HG03565 (cell line): ENCODE data around the gene ALG12.

ENCODE experiments used
- ATAC-seq: cut with Tn5 transposase; IDR thresholded peaks from one replicate; pipeline ENCODE4 v1.9.1; 2021; ENCODE audit warnings: mild to moderate bottlenecking, moderate library complexity; ENCODE audit not compliant: unreplicated experiment

Gene ALG12

DNA sequence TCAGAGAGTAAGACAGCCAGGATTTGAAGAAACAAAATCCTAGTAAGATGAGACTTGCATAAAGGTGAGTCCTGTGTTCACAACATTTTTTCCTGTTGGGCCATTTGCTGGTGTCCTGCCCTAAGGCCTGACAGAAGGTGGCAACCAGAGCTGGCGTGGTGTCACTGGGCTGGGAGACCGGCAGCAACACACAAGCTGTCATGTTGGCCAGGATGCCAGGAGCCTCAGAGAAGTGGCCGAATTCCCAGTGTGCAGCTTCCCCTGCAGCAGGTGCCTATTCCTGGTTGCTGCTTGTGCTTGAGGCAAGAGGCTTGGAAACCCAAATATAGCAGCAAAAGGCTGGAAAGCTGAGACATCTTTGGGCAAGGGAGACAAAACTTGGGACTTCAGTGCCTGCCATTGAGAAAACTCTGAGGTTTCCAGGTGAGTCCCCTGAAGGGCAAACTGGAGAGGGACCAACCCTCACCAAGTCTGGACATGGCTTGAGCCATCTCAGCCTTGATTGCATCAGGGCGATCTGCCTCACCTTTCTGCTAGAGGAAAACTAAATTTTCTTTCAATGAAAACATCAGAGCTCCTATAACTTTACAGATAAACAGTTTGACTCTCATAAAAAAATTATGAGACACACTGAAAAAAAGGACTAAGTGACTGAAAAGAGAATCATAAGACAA, 25.9 kb downstream of the ALG12 start:
- no peak for ATAC-seq

DNA sequence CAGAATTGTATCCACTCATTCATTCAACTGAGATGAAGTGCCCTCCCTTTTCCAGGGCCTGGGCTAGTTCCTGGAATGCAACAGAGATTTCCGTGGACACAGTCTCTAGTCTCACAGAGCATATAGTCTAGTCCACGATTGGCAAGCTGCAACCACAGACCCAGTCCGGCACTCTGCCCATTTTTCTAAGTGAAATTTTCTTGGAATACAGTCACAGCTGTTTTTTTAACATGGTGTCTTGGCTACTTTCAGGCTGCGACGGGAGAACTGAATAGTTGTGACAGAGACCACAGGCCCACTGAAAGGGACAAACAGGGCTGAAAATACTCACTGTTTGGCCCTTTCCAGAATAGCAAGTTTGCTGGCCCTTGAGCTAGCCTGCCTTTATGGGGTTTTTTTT, 29.2 kb downstream of the ALG12 start:
- no peak for ATAC-seq

DNA sequence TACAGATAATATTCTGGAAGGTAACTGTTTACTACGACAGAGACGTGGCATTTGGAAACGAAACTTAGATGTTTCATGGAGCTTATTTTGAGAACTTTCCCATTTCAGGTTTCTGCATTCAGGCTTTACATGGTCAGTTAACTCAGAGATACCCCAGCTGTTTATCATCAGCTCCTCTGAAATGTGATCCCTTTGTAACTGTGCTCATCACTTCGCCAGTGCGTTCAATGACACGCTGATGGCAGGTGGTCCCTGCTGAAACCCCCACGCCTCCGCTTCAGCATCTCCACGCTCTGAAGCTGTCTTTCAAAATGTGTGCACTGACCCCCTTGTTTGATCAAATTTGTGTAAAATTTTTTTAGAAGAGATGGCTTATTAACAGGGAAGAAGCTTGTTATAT, 30.5 kb downstream of the ALG12 start:
- no peak for ATAC-seq

DNA sequence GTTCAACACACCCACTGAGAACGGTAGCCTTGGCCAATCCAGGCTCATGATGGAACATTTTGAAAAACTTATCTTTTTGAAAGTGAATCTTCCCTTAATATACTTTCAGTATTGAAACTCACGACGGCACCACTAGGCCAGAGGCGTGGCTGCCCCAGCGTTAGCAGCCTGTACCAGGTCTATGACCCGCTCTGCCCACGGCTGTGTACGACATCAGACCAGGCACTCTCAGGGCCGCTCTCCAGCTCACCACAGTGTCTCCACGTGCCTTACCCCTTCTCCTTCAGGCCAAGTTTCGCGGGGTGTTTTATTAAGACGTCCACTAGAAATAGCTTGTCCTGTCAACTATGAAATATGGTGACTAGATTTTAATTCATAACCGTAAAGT, 31.2 kb downstream of the ALG12 start:
- no peak for ATAC-seq

DNA sequence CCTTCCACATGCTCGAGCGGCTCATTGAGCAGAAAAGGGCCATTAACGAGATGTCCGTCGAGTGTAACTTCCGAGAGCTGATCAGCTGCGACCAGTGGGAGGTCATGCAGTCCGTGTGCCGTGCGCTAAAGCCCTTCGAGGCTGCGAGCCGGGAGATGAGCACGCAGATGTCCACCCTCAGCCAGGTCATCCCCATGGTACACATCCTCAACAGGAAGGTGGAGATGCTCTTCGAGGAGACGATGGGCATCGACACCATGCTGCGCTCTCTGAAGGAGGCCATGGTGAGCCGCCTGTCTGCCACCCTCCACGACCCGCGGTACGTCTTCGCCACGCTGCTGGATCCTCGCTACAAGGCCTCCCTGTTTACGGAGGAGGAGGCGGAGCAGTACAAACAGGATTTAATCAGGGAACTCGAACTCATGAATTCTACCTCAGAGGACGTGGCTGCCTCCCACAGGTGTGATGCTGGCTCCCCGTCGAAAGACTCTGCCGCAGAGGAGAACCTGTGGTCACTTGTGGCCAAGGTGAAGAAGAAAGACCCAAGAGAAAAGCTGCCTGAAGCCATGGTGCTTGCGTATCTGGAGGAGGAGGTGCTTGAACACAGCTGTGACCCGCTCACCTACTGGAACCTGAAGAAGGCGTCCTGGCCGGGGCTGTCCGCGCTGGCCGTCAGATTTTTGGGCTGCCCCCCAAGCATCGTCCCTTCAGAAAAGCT, 31.7 kb downstream of the ALG12 start:
- no peak for ATAC-seq

DNA sequence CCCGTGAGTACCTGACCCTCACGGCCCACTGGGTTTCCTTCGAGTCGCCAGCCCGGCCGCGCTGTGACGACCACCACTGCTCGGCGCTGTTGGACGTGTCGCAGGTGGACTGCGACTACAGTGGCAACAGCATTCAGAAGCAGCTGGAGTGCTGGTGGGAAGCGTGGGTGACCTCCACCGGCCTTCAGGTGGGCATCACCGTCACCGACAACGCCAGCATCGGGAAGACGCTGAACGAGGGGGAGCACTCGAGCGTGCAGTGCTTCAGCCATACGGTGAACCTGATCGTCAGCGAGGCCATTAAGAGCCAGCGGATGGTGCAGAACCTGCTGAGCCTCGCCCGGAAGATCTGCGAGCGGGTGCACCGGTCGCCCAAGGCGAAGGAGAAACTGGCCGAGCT, 32.4 kb downstream of the ALG12 start:
- no peak for ATAC-seq

DNA sequence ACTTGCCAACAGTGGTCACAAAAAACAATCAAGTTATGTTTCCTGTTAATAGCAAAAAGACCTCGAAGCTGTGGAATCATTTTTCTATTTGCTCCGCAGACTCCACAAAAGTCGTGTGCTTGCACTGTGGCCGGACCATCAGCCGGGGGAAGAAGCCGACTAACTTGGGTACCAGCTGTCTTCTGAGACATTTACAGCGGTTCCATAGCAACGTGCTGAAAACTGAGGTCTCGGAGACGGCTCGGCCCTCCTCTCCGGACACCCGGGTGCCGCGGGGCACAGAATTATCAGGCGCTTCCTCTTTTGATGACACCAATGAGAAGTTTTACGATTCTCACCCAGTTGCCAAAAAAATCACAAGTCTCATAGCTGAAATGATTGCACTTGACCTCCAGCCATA, 33.0 kb downstream of the ALG12 start:
- ATAC-seq: no peak

DNA sequence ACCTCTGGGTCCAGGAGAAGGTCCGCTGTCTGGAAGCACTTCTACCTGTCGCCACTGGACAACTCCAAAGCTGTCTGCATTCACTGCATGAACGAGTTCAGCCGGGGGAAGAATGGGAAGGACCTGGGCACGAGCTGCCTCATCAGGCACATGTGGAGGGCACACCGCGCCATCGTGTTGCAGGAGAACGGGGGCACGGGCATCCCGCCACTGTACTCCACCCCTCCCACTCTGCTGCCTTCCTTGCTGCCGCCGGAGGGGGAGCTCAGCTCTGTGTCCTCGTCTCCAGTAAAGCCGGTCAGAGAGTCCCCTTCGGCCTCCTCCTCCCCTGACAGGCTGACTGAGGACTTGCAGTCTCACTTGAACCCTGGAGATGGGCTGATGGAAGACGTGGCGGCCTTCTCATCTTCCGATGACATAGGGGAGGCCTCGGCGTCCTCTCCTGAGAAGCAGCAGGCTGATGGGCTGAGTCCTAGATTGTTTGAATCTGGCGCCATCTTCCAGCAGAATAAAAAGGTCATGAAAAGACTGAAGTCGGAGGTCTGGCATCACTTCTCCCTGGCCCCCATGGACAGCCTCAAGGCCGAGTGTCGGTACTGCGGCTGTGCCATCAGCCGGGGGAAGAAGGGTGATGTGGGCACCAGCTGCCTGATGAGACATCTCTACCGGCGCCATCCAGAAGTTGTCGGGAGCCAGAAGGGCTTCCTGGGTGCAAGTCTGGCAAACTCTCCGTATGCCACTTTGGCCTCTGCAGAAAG, 33.6 kb downstream of the ALG12 start:
- ATAC-seq: no peak

DNA sequence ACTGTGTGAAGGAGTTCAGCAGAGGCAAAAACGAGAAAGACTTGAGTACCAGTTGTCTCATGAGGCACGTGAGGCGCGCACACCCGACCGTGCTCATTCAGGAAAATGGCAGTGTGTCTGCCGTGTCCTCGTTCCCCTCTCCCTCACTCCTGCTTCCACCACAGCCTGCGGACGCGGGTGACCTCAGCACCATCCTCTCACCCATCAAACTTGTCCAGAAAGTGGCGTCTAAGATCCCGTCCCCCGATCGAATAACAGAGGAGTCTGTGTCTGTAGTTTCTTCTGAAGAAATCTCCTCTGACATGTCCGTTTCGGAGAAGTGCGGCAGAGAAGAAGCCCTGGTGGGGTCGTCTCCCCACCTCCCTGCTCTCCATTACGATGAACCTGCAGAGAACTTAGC, 34.2 kb downstream of the ALG12 start:
- no peak for ATAC-seq

DNA sequence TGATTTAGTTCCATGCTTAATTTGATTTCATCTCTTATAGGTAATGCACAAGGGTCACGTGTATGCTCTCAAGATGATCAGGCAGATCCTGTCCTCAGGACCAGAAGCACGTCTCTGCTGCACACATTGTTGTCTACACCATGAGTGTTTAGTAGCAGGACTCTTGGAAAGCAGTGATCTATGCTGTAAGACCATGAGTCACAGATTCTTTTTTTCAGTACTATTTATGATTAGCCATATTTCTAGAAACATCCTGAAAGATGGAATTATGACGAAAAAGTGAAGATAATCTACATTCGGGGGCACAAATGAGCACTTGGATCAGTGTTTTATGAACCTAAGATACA, 35.0 kb downstream of the ALG12 start:
- ATAC-seq: no peak

DNA sequence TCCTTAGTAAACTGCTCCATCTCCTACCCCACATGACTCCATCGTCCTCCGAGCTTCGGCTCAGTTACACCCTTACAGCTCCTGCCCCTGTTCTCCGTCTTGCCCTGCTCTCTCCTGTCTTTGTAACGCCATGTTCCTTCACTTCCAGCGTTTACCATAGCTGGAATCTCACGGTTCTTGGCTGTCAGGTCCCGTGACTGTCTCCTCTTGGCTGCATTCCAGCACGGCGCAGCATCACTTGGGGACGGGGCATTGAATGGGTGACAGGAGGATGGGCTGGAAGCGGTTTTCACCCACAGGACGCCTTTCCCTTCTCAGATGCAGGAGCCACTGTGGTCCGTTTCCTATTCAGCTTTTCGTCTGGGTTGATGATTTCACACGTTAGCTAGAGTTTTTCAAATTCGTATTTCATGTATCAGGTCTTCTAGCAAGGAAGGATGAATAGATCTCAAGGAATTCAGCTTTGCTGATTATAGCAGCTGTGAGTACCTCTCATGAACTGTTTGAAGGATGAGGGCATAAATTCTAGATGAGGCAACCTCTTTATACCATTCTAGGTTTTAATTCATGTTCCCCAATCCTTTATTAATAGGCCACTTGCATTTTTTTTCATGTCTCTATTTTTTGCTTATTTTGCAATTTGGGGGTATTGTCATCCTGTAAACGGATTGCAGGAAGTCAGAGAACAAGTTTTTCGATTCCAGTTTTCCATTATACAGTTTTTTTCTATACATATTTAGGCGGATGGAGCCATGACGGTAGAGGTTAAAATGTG, 35.5 kb downstream of the ALG12 start:
- no peak for ATAC-seq

DNA sequence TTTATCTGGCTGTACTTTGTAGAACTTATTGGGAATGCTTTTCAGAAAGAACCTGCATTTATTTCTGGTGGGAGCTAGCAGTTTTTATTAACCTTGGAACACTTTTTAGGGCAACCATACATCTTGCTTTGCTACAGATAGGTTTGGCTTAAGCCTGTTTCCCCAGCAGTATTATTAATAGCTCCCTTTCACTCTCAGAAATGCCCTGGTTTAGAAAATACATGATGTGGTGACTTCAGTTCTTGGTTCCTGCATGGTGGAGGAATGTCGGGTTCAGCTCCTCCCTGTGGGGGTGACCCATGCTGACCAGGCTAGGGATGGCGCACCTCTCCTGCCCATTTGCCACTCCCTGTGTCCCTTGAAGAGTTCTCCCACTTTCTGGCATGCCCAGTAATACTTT, 36.4 kb downstream of the ALG12 start:
- no peak for ATAC-seq

DNA sequence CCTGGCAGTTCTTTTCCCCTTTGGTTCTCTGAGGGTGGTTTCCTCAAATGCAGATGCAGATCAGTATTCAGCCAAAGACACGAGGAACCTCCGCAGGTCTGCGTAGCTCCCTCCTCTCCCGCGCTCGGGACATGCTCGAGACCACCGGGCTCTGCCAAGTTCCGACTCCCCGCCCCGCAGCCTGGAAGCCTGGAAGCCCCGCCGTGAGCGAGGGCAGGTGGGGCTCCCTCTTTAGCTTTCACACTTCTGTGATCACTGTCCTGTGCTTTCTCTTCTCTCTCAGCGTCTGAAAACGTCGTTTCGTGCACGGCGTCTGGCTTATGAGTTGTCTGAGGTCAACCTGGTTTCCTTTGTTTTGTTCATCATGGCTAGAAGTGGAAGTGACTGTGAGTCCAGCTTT, 38.0 kb downstream of the ALG12 start:
- ATAC-seq: no peak

DNA sequence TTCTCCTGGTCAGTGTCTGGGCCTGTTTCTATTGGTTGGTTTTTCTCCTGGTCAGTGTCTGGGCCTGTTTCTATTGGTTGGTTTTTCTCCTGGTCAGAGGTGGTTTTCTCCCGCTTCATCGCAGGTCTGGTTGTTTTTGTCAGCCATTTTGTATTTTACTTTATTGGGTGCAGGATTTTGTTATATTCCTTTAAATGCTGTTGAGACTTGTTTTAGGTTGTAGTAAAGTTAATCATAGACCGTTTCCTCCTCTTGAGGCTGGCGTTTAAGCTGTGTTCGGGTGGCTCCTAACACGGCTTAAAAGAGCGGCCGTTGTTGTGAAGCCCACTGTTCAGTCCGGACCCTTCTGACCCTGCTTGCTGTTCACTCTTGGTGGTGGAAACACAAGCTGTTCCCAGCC, 38.4 kb downstream of the ALG12 start:
- ATAC-seq: no peak

DNA sequence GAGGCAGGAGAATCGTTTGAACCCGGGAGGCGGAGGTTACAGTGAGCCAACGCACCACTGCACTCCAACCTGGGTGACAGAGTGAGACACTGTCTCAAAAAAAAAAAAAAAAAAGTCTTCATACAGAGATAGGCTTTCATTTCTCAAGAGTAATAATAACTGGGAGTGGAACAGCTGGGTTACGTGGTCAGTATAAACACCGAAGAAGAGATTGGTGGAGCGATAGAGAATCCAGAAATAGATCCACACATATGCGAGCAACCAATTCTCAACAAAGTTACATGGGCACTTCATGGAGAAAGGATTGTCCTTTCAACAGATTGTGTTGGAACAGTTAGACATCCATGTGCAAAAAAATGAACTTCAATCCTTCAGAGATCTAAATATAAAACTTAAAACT, 40.0 kb downstream of the ALG12 start:
- no peak for ATAC-seq

DNA sequence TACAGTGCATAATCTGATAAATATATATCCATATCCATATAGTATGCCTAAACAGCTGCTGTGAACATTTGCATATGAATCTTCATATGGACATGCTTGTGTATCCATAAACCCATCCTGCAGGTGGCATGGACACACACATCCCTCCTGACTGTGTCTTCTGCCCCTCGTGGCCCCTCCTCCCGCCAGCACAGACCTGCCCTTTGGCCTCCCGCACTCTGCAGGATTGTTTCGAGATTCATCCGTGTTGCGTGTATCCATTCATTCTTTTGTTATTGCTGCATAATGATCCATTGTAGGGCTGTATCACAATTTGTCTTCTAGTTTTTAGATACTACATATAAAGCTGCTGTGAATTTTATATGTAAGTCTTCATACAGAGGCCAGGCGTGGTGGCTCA, 40.6 kb downstream of the ALG12 start:
- no peak for ATAC-seq

DNA sequence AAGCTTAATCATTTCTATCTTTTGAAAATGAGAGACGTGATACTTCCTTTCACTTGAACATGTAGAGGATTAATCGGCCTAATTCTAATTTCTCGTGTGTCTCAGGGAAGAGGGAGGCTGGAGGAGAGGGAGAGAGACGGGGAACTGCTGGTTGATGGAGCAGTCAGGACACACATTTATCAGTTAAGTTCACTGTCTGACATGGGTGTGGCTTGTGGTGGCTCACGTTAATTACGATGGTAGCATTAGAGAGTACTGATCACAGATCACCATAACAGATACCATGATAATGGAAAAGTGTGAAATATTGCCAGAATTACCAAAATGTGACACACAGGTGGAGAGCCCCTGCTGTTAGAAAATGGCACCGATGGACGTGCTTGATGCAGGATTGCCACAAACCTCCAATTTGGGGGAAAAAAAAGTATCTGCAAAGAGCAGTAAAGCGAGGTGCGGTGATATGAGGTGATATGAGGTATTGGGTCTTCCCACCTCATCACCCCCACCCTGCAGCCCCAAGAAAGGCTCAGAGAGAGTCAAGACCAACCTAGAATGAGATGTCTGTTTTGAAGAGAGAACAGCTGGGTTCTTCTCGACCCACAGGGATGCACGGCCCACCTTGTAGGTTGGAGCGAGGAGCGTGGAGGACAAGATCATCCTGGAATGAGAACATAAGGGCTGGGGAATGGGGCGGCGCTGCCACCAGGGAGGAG, 44.9 kb downstream of the ALG12 start:
- no peak for ATAC-seq

DNA sequence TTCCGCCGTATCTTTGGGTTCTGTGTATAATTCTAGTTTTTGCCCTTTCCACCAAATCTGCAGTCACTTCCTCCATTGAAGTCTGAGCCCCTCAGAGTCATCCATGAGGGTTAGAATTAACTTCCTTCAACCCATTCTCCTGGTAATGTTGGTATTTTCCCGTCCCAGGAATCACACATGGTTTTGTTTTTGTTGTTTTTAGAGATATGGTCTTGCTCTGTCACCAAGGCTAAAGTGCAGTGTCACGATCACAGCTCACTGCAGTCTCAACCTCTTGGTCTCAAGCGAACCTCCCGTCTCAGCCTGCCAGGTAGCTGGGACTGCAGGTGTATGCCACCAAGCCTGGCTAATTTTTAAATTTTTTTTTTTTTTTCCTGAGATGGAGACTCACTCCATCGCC, 45.9 kb downstream of the ALG12 start:
- no peak for ATAC-seq

DNA sequence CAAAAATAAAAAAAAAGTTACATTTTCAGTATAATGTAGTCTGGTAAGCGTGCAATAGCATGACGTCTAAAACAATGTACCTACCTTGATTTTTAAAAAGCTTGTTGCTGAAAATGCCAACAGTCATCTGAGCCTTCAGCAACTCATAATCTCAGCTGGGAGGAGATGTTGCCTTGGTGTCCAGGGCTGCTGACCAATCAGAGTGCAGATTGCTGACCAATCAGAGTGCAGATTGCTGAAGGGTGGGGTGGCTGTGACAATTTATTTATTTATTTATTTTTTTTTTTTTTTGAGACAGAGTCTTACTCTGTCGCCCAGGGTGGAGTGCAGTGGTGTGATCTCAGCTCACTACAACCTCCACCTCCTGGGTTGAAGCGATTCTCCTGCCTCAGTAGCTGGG, 46.8 kb downstream of the ALG12 start:
- ATAC-seq: no peak

DNA sequence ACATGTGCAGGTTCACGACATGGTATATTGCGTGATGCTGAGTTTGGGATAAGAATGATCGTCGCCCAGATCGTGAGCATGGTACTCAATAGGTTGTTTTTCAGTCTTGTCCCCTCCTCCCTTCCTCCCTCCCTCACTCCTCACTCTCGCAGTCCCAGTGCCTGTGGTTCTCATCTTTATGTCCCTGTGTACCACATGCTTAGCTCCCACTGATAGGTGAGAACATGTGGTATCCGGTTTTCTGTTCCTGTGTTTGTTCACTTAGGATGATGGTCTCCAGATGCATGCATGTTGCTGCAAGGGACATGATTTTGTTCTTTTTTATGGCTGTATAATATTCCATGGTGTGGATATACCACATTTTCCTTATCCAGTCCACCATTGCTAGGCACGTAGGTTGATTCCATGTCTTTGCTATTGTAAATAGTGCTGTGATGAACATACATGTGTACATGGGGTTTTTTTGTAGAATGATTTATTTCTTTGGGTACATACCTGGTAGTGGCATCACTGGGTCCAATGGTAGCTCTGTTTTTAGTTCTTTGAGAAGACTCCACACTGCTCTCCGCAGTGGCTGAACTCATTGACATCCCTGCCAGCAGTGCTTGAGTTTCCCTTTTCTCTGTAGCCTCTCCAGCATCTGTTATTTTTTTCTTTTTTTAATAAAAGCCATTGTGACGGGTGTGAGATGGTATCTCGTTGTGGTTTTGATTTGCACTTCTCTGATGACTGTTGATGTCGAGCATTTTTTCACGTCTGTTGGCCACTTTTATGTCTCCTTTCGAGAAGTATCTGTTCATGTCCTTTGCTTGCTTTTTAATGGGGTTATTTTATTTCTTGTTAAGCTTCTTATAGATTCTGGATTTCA, 48.2 kb downstream of the ALG12 start:
- no peak for ATAC-seq
